Osteoblast (primary cell): Measurements from ENCODE around the gene ERBB3. TPM values are rescaled to one million over a fixed set of nuclear protein-coding genes. Genes with fewer than 3 reads are reported as not detected.
"Not testable (repeated sequence)": the region's sequence is repeated elsewhere in the genome, so short reads cannot be mapped to it uniquely, and the experiment has no call there.

Experiments used
- DNase-seq: peaks from one replicate; pipeline ENCODE4 v3.0.0; 2011; ENCODE audit warnings: low spot score, mixed read lengths; ENCODE audit not compliant: insufficient read length; ENCODE audit errors: missing footprints
- H2AFZ ChIP-seq: 2 replicates; pipeline ENCODE4 v1.6.0; 2011; ENCODE audit warnings: mild to moderate bottlenecking, low read length
- H3K27ac ChIP-seq: 2 replicates; pipeline ENCODE4 v1.5.1; 2011; ENCODE audit warnings: mild to moderate bottlenecking, low read depth, low read length, moderate library complexity
- H3K27me3 ChIP-seq: 2 replicates; pipeline ENCODE4 v1.6.0; 2012; ENCODE audit warnings: mild to moderate bottlenecking, control low read depth, inconsistent platforms, low read length, moderate library complexity; ENCODE audit not compliant: insufficient read depth
- H3K36me3 ChIP-seq: 2 replicates; pipeline ENCODE4 v1.5.1; 2011; ENCODE audit warnings: mild to moderate bottlenecking, low read length, control low read depth, moderate library complexity; ENCODE audit not compliant: insufficient read depth
- H3K4me1 ChIP-seq: 2 replicates; pipeline ENCODE4 v1.5.1; 2011; ENCODE audit warnings: mild to moderate bottlenecking, low read length, control low read depth, moderate library complexity; ENCODE audit not compliant: insufficient read depth
- H3K4me2 ChIP-seq: 2 replicates; pipeline ENCODE4 v1.6.0; 2011; ENCODE audit warnings: mild to moderate bottlenecking, low read length; ENCODE audit not compliant: insufficient read depth
- H3K4me3 ChIP-seq: fragments of 200-600 bp; sonication (generic); 3 replicates; pipeline ENCODE4 v1.5.1; 2012; ENCODE audit warnings: mild to moderate bottlenecking, low read length, inconsistent platforms; ENCODE audit not compliant: insufficient read depth
- H3K79me2 ChIP-seq: 2 replicates; pipeline ENCODE4 v1.6.0; 2012; ENCODE audit warnings: mild to moderate bottlenecking, low read length, control low read depth, inconsistent platforms; ENCODE audit not compliant: insufficient read depth
- H3K9me3 ChIP-seq: 2 replicates; pipeline ENCODE4 v1.5.1; 2011; ENCODE audit warnings: low read depth, low read length, control low read depth
- H4K20me1 ChIP-seq: 2 replicates; pipeline ENCODE4 v1.6.0; 2012; ENCODE audit warnings: mild to moderate bottlenecking, low read length, control low read depth; ENCODE audit not compliant: insufficient read depth
- CTCF ChIP-seq: IDR thresholded peaks from 2 replicates; pipeline ENCODE4 v1.5.1; 2011; ENCODE audit warnings: mild to moderate bottlenecking, low read depth, low read length, moderate library complexity; ENCODE audit errors: extremely low read depth
- total RNA-seq: library from RNA; depleted of rRNA; stranded (reverse); fragments of >200 nt; gene quantifications from 2 replicates; pipeline ENCODE4 v1.2.3, GENCODE V29; 2012

The ERBB3 gene
- total RNA-seq, 1 donor: 1.1 TPM

- Histone ChIP-seq H3K27me3 (no peaks in the 10 kb centered on the region), H3K79me2 (no peaks in the 10 kb centered on the region), H2AFZ (no peak overlapping the region), H3K4me2 (no peak overlapping the region), H3K4me3 (no peak overlapping the region), H4K20me1 (no peaks in the 10 kb centered on the region), H3K4me1 (peaks cover 7% of the 10 kb centered on the region), H3K9me3 (no peaks in the 10 kb centered on the region), H3K27ac (no peak overlapping the region), H3K36me3 (no peaks in the 10 kb centered on the region)
- no peak for TF ChIP-seq CTCF
- no peak for DNase-seq
Measured at GRCh38 chr12:56061982-56062381, 18.0 kb upstream of the ERBB3 start.

GRCh38 chr12:56062996-56063395 is 17.0 kb upstream of the ERBB3 start:
- H2AFZ ChIP-seq: no peak overlapping the region
- H3K79me2 ChIP-seq: no peaks in the 10 kb centered on the region
- TF ChIP-seq CTCF: no peak
- no peaks in the 10 kb centered on the region for H3K27me3 ChIP-seq
- no peaks in the 10 kb centered on the region for H3K9me3 ChIP-seq
- no peaks in the 10 kb centered on the region for H4K20me1 ChIP-seq
- H3K4me2 ChIP-seq: no peak overlapping the region
- peak overlapping the region; percentile 17 for H3K27ac ChIP-seq
- DNase-seq: peak; percentile 76
- H3K4me3 ChIP-seq: no peak overlapping the region
- no peaks in the 10 kb centered on the region for H3K36me3 ChIP-seq
- H3K4me1 ChIP-seq: peaks cover 7% of the 10 kb centered on the region

GRCh38 chr12:56071648-56072047 is 8.3 kb upstream of the ERBB3 start:
- Histone ChIP-seq H3K9me3 (no peaks in the 10 kb centered on the region), H3K4me3 (no peak overlapping the region), H4K20me1 (no peaks in the 10 kb centered on the region), H3K4me1 (peaks cover 5% of the 10 kb centered on the region), H3K27me3 (no peaks in the 10 kb centered on the region), H3K4me2 (no peak overlapping the region), H3K27ac (no peak overlapping the region), H3K36me3 (no peaks in the 10 kb centered on the region), H3K79me2 (no peaks in the 10 kb centered on the region), H2AFZ (no peak overlapping the region)
- DNase-seq: no peak
- TF ChIP-seq CTCF: no peak

GRCh38 chr12:56074396-56074795 is 5.6 kb upstream of the ERBB3 start:
- Histone ChIP-seq H3K4me3 (no peak overlapping the region), H3K9me3 (no peaks in the 10 kb centered on the region), H3K27ac (no peak overlapping the region), H4K20me1 (no peaks in the 10 kb centered on the region), H3K4me2 (no peak overlapping the region), H3K36me3 (no peaks in the 10 kb centered on the region), H3K4me1 (peaks cover 6% of the 10 kb centered on the region), H3K27me3 (no peaks in the 10 kb centered on the region), H2AFZ (no peak overlapping the region), H3K79me2 (no peaks in the 10 kb centered on the region)
- peak; percentile 66 for DNase-seq
- TF ChIP-seq CTCF: no peak

GRCh38 chr12:56077966-56078365 is 2.0 kb upstream of the ERBB3 start:
- H2AFZ ChIP-seq, H3K4me3 ChIP-seq, DNase-seq, H3K4me1 ChIP-seq, H3K4me2 ChIP-seq, H3K79me2 ChIP-seq, H4K20me1 ChIP-seq, H3K36me3 ChIP-seq, H3K27ac ChIP-seq, H3K9me3 ChIP-seq: not testable (repeated sequence)
- H3K27me3 ChIP-seq: peaks cover 18% of the 10 kb centered on the region
